Tibial nerve (tissue), 4 donors: ENCODE data around the gene CA9. TPM values are rescaled to one million over a fixed set of nuclear protein-coding genes. Genes with fewer than 3 reads are reported as not detected.

ENCODE experiments used
- DNase-seq, 2 donors: peaks; one replicate each; pipeline ENCODE4 v3.0.0-alpha.2; 2019; ENCODE audit warnings: low spot score in 2 of 2
- H3K27ac ChIP-seq, 4 donors: fragments of 200-600 bp; sonication (generic) in 3 of 4; one replicate each; pipeline ENCODE4 v1.5.1; 2017 to 2019; ENCODE audit warnings: mild to moderate bottlenecking in 1 of 4
- H3K27me3 ChIP-seq, 2 donors: fragments of 200-600 bp; sonication (generic) in 1 of 2; one replicate each; pipeline versions ENCODE4 v1.5.1 to v1.6.0; 2017 to 2019
- H3K36me3 ChIP-seq, 3 donors: fragments of 200-600 bp; sonication (generic); one replicate each; pipeline ENCODE4 v1.5.1; 2018 to 2019
- H3K4me1 ChIP-seq, 4 donors: fragments of 200-600 bp; sonication (generic) in 3 of 4; one replicate each; pipeline ENCODE4 v1.5.1; 2017 to 2019
- H3K4me3 ChIP-seq, 4 donors: fragments of 200-600 bp; sonication (generic) in 3 of 4; one replicate each; pipeline ENCODE4 v1.5.1; 2017 to 2019; ENCODE audit warnings: mild to moderate bottlenecking in 1 of 4, moderate library complexity in 1 of 4
- H3K9me3 ChIP-seq, 4 donors: fragments of 200-600 bp; sonication (generic) in 3 of 4; one replicate each; pipeline ENCODE4 v1.5.1; 2017 to 2019
- CTCF ChIP-seq, 5 experiments: fragments of 200-600 bp in 3 of 5; fragments of 450-650 bp in 2 of 5; sonication (generic) in 3 of 5; IDR thresholded peaks; one replicate each; pipeline ENCODE4 v1.5.1; 2016 to 2019; ENCODE audit warnings: antibody characterized with exemption in 5 of 5, mild to moderate bottlenecking in 3 of 5, moderate library complexity in 2 of 5
- EP300 ChIP-seq, 2 donors: sonication (generic); formaldehyde crosslinking; IDR thresholded peaks; one replicate each; pipeline ENCODE4 v1.6.1; 2017; ENCODE audit warnings: antibody characterized with exemption in 2 of 2, mild to moderate bottlenecking in 1 of 2
- POLR2A ChIP-seq, 2 donors: fragments of 450-650 bp; IDR thresholded peaks; one replicate each; pipeline ENCODE4 v1.6.1; 2017; ENCODE audit warnings: antibody characterized with exemption in 2 of 2, mild to moderate bottlenecking in 2 of 2, moderate library complexity in 2 of 2
- WGBS, 2 donors: methylation state at CpG; one replicate each; pipeline ENCODE4 v1.1.5; 2018; 5-methylcytosine and 5-hydroxymethylcytosine counted together
- total RNA-seq, 4 donors: library from RNA; depleted of rRNA; stranded (reverse); fragments of >200 nt; gene quantifications; one replicate each; pipeline ENCODE4 v1.1.0, GENCODE V29; 2016

CA9 gene
- total RNA-seq, 4 donors from 2014 or later, result 0.84 TPM; not detected in 3

GRCh38 chr9:35682520-35683315 lies 9.0 kb downstream of the CA9 start:
- peaks cover 0 to 33% (median 6%) of the 10 kb centered on the region in 4 donors for H3K4me1 ChIP-seq
- H3K9me3 ChIP-seq, result no peaks in the 10 kb centered on the region
- H3K4me3 ChIP-seq, result no peak overlapping the region
- no peak for DNase-seq
- peaks cover 0 to 47% (median 0%) of the 10 kb centered on the region in 3 donors for H3K36me3 ChIP-seq
- no peaks in the 10 kb centered on the region for H3K27me3 ChIP-seq
- TF ChIP-seq POLR2A (IDR thresholded peaks at IDR 0.05) (no peak), CTCF (IDR thresholded peaks at IDR 0.05) (no peak), EP300 (IDR thresholded peaks at IDR 0.05) (no peak)
- 78 to 86% methylated on average over 10 of the region's 10 CpGs for WGBS, 2 donors
- H3K27ac ChIP-seq, result peak overlapping the region in 1 of 4 donors; percentile 7

- no peaks in the 10 kb centered on the region for H3K9me3 ChIP-seq
- 60 to 75% methylated on average over 2 of the region's 2 CpGs for WGBS, 2 donors
- peaks cover 0 to 47% (median 0%) of the 10 kb centered on the region in 3 donors for H3K36me3 ChIP-seq
- DNase-seq, result no peak
- H3K4me3 ChIP-seq, result no peak overlapping the region
- peaks cover 0 to 39% (median 6%) of the 10 kb centered on the region in 4 donors for H3K4me1 ChIP-seq
- peak overlapping the region in 1 of 4 donors; percentile 7 for H3K27ac ChIP-seq
- no peak for TF ChIP-seq EP300 (IDR thresholded peaks at IDR 0.05)
- TF ChIP-seq POLR2A (IDR thresholded peaks at IDR 0.05), result no peak
- no peak for TF ChIP-seq CTCF (IDR thresholded peaks at IDR 0.05)
- no peaks in the 10 kb centered on the region for H3K27me3 ChIP-seq
Observed at GRCh38 chr9:35683323-35683722, 9.6 kb downstream of the CA9 start.

GRCh38 chr9:35684921-35685320 lies 11.2 kb downstream of the CA9 start:
- Histone ChIP-seq H3K27ac (peak overlapping the region in 2 of 4 donors; percentile 43 to 96), H3K36me3 (peaks cover 0 to 47% (median 0%) of the 10 kb centered on the region in 3 donors), H3K9me3 (no peaks in the 10 kb centered on the region), H3K27me3 (no peaks in the 10 kb centered on the region), H3K4me3 (peak overlapping the region in 1 of 4 donors; percentile 2), H3K4me1 (peaks cover 0 to 55% (median 9%) of the 10 kb centered on the region in 4 donors)
- WGBS, 2 donors, result 83 to 95% methylated on average over 10 of the region's 10 CpGs
- TF ChIP-seq CTCF (IDR thresholded peaks at IDR 0.05), result no peak
- TF ChIP-seq EP300 (IDR thresholded peaks at IDR 0.05), result no peak
- TF ChIP-seq POLR2A (IDR thresholded peaks at IDR 0.05), result no peak
- DNase-seq, result no peak

- no peaks in the 10 kb centered on the region for H3K9me3 ChIP-seq
- DNase-seq, result peak in 1 of 2 donors; percentile 35
- peak in 1 of 2 donors; percentile 38 for TF ChIP-seq EP300 (IDR thresholded peaks at IDR 0.05)
- TF ChIP-seq CTCF (IDR thresholded peaks at IDR 0.05), result no peak
- no peak for TF ChIP-seq POLR2A (IDR thresholded peaks at IDR 0.05)
- H3K27me3 ChIP-seq, result no peaks in the 10 kb centered on the region
- peaks cover 0 to 59% (median 9%) of the 10 kb centered on the region in 4 donors for H3K4me1 ChIP-seq
- peaks cover 0 to 47% (median 0%) of the 10 kb centered on the region in 3 donors for H3K36me3 ChIP-seq
- H3K27ac ChIP-seq, result peak overlapping the region in 1 of 4 donors; percentile 96
- H3K4me3 ChIP-seq, result peak overlapping the region in 1 of 4 donors; percentile 82
- 35 to 48% methylated on average over 13 of the region's 13 CpGs for WGBS, 2 donors
Observed at GRCh38 chr9:35685506-35685905, 11.8 kb downstream of the CA9 start.
